Nephron (organoid): ENCODE measurements around the gene NARS2.

Source experiments
- H3K27ac Mint-ChIP-seq, 3 experiments: 2 replicates each; pipeline ENCODE4 v1.8.0; 2020; ENCODE audit warnings: mixed read lengths in 3 of 3, mild to moderate bottlenecking in 2 of 3, moderate library complexity in 1 of 3
- H3K27me3 Mint-ChIP-seq: 2 replicates; pipeline ENCODE4 v1.8.0; 2021; ENCODE audit warnings: low read depth, mild to moderate bottlenecking, moderate library complexity, mixed read lengths
- H3K36me3 Mint-ChIP-seq: 2 replicates; pipeline ENCODE4 v1.8.0; 2020; ENCODE audit warnings: low read depth, mixed read lengths
- H3K4me1 Mint-ChIP-seq: 2 replicates; pipeline ENCODE4 v1.8.0; 2020; ENCODE audit warnings: mixed read lengths
- H3K4me3 Mint-ChIP-seq, 3 experiments: 2 replicates each; pipeline ENCODE4 v1.8.0; 2020; ENCODE audit warnings: mild to moderate bottlenecking in 3 of 3, mixed read lengths in 3 of 3, moderate library complexity in 2 of 3
- H3K9me3 Mint-ChIP-seq: 2 replicates; pipeline ENCODE4 v1.8.0; 2020; ENCODE audit warnings: mixed read lengths
- CTCF ChIP-seq, 3 experiments: fragments of 200-600 bp; sonication (generic); IDR thresholded peaks; one replicate each; pipeline ENCODE4 v1.5.0; 2021; ENCODE audit warnings: antibody characterized with exemption in 3 of 3; ENCODE audit not compliant: unreplicated experiment in 3 of 3

The NARS2 gene

GRCh38 chr11:78583889-78584288, 9.2 kb upstream of the NARS2 start:
- peaks cover 22% of the 10 kb centered on the region for H3K9me3 Mint-ChIP-seq
- H3K27me3 Mint-ChIP-seq, result no peaks in the 10 kb centered on the region
- H3K27ac Mint-ChIP-seq, result no peak overlapping the region
- TF ChIP-seq CTCF (IDR thresholded peaks at IDR 0.05; ENCODE audit: unreplicated experiment in 3 of 3), result no peak
- no peaks in the 10 kb centered on the region for H3K4me1 Mint-ChIP-seq
- peaks cover 10% of the 10 kb centered on the region for H3K36me3 Mint-ChIP-seq
- H3K4me3 Mint-ChIP-seq, result no peak overlapping the region

DNA sequence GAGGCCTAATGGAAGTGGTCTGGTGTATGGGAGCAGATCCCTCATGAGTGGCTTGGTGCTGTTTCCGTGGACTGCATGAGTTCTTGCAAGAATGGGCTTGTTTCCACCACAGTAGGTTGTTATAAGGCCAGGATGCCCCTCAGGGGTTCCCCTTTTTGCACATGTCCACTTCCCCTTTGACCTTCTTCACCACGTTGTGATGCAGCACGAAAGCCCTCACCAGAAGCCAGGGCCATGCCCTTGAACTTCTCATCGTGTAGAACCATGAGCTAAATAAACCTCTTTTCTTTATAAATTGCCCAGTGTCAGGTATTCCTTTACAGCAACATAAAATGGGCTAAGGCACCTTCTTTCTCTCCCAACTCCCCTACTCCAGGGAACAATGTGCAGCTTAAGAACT, 2.8 kb upstream of the NARS2 start:
- Mint-ChIP-seq H3K36me3 (no peaks in the 10 kb centered on the region), H3K4me3 (peak overlapping the region in 1 of 3 experiments; percentile 31), H3K9me3 (peaks cover 9% of the 10 kb centered on the region), H3K27me3 (no peaks in the 10 kb centered on the region), H3K27ac (no peak overlapping the region), H3K4me1 (peaks cover 10% of the 10 kb centered on the region)
- no peak for TF ChIP-seq CTCF (IDR thresholded peaks at IDR 0.05; ENCODE audit: unreplicated experiment in 3 of 3)

GRCh38 chr11:78576549-78577097, 2.0 kb upstream of the NARS2 start:
- Mint-ChIP-seq H3K4me3 (peak overlapping the region; percentile 42 to 59 (median 57)), H3K9me3 (peaks cover 5% of the 10 kb centered on the region), H3K27me3 (no peaks in the 10 kb centered on the region), H3K36me3 (peaks cover 5% of the 10 kb centered on the region), H3K4me1 (peaks cover 13% of the 10 kb centered on the region), H3K27ac (no peak overlapping the region)
- TF ChIP-seq CTCF (IDR thresholded peaks at IDR 0.05; ENCODE audit: unreplicated experiment in 3 of 3), result no peak

- H3K9me3 Mint-ChIP-seq, result no peaks in the 10 kb centered on the region
- TF ChIP-seq CTCF (IDR thresholded peaks at IDR 0.05; ENCODE audit: unreplicated experiment in 3 of 3), result no peak
- H3K27me3 Mint-ChIP-seq, result no peaks in the 10 kb centered on the region
- H3K4me3 Mint-ChIP-seq, result peak overlapping the region; percentile 90 to 96 (median 95)
- H3K27ac Mint-ChIP-seq, result peak overlapping the region; percentile 92 to 97 (median 94)
- peaks cover 14% of the 10 kb centered on the region for H3K36me3 Mint-ChIP-seq
- H3K4me1 Mint-ChIP-seq, result peaks cover 19% of the 10 kb centered on the region
Measured at GRCh38 chr11:78575478-78575877, 814 bp upstream of the NARS2 start.

- Mint-ChIP-seq H3K4me1 (peaks cover 19% of the 10 kb centered on the region), H3K27ac (peak overlapping the region; percentile 92 to 97 (median 94)), H3K36me3 (peaks cover 21% of the 10 kb centered on the region), H3K27me3 (no peaks in the 10 kb centered on the region), H3K4me3 (peak overlapping the region; percentile 90 to 96 (median 95)), H3K9me3 (no peaks in the 10 kb centered on the region)
- no peak for TF ChIP-seq CTCF (IDR thresholded peaks at IDR 0.05; ENCODE audit: unreplicated experiment in 3 of 3)
Measured at GRCh38 chr11:78573681-78574080, 983 bp downstream of the NARS2 start.

- no peaks in the 10 kb centered on the region for H3K9me3 Mint-ChIP-seq
- peaks cover 21% of the 10 kb centered on the region for H3K36me3 Mint-ChIP-seq
- no peak for TF ChIP-seq CTCF (IDR thresholded peaks at IDR 0.05; ENCODE audit: unreplicated experiment in 3 of 3)
- H3K27ac Mint-ChIP-seq, result peak overlapping the region; percentile 92 to 97 (median 94)
- H3K4me3 Mint-ChIP-seq, result peak overlapping the region; percentile 90 to 96 (median 95)
- H3K27me3 Mint-ChIP-seq, result no peaks in the 10 kb centered on the region
- peaks cover 19% of the 10 kb centered on the region for H3K4me1 Mint-ChIP-seq
Measured at GRCh38 chr11:78573271-78573670, 1.4 kb downstream of the NARS2 start.
